SJSA1 (cell line): ENCODE results near the gene SMG5. TPM values are rescaled to one million over a fixed set of nuclear protein-coding genes. Genes with fewer than 3 reads are reported as not detected.
A peak's percentile ranks its signal among the peaks of the same experiment; 100 is the strongest.

Experiments
- DNase-seq, 2 experiments: peaks; one replicate each; pipeline ENCODE4 v3.0.0-alpha.2; 2015 to 2020; ENCODE audit warnings: low spot score in 2 of 2, low read depth in 1 of 2
- H3K27ac ChIP-seq: fragments of 250-450 bp; sonication (Bioruptor Pico); 2 replicates; pipeline ENCODE4 v1.5.1; 2020; ENCODE audit warnings: mild to moderate bottlenecking, moderate library complexity
- H3K27me3 ChIP-seq: fragments of 250-450 bp; sonication (Bioruptor Pico); replicated peaks from 2 replicates; pipeline ENCODE4 v1.5.1; 2020; ENCODE audit warnings: mild to moderate bottlenecking, moderate library complexity
- H3K36me3 ChIP-seq: fragments of 250-450 bp; sonication (Bioruptor Pico); 2 replicates; pipeline ENCODE4 v1.5.1; 2020; ENCODE audit warnings: mild to moderate bottlenecking
- H3K4me1 ChIP-seq: fragments of 250-450 bp; sonication (Bioruptor Pico); replicated peaks from 2 replicates; pipeline ENCODE4 v1.6.1; 2021; ENCODE audit warnings: mild to moderate bottlenecking
- H3K4me3 ChIP-seq: fragments of 250-450 bp; sonication (Bioruptor Pico); 2 replicates; pipeline ENCODE4 v1.5.1; 2020; ENCODE audit warnings: mild to moderate bottlenecking
- H3K9me3 ChIP-seq: fragments of 250-450 bp; sonication (Bioruptor Pico); replicated peaks from 2 replicates; pipeline ENCODE4 v1.5.1; 2020; ENCODE audit warnings: mild to moderate bottlenecking
- total RNA-seq: library from RNA; depleted of rRNA; stranded (reverse); fragments of >200 nt; shearing (Covaris generic); gene quantifications from 2 replicates; pipeline ENCODE4 v1.2.3, GENCODE V29; 2014

SMG5 gene
- total RNA-seq, 1 experiment from 2014 or later: 68.2 TPM

DNA sequence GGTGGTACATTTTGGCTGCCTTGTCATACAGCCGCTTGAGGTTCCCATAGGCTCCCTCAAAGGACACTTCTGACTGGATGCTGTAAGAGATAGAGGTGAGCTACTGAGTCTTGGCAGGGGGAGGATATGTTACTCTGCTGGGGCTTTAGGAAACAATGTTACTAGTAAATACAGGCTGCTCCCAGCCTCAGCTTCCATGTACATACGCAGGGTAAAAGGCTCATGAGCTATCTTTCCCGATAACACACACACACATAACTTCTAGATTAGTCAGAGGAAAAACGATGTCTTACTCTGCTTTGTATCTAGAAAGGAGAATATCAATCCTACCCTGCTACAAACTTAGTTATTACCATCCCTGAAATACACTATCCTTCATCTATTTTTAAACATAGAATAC, 14.3 kb downstream of the SMG5 start:
- H3K27me3 ChIP-seq: no peaks in the 10 kb centered on the region
- peaks cover 6% of the 10 kb centered on the region for H3K4me1 ChIP-seq
- no peak overlapping the region for H3K4me3 ChIP-seq
- peaks cover 90% of the 10 kb centered on the region for H3K36me3 ChIP-seq
- no peaks in the 10 kb centered on the region for H3K9me3 ChIP-seq
- H3K27ac ChIP-seq: no peak overlapping the region
- DNase-seq: no peak

DNA sequence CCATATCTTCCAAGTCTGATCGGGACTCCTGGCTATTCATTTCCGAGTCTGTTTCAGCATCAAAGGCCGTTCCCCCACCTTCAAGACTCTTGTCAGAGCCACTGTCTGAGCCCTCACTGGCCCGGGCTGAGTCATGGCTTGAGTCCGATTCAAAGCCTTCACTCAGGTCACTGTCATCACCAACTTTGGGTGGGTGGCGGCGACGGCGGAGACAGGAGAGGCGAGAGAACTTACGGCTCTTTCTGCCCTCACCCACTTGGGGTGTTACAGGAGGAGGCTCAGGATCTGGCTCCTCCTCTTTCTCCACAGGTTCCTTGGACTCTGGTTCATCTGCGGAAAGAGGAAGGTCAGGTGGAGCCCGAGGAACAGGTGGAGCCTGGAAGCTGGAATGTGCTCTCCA, 16.6 kb downstream of the SMG5 start:
- Histone ChIP-seq H3K4me1 (peaks cover 18% of the 10 kb centered on the region), H3K27ac (no peak overlapping the region), H3K27me3 (no peaks in the 10 kb centered on the region), H3K36me3 (peaks cover 92% of the 10 kb centered on the region), H3K9me3 (no peaks in the 10 kb centered on the region), H3K4me3 (no peak overlapping the region)
- DNase-seq: no peak

DNA sequence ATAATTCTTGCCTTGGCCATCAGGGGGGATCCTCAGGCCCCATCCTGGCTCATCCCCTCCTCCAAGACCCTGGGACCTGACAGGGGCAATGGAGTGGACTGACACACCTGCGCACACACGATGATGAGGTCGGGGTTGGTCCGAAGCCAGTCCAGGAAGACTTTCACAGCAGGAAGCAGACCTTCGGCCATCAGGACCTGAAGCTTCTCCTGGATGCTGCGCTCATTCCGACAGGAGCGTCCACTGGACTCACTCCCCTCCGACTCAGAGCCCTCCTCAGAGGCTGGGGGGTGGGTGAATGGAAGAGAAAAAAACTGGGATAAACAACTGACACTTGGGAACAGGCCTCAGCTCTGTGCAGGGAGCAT, 19.4 kb downstream of the SMG5 start:
- Histone ChIP-seq H3K4me1 (peaks cover 18% of the 10 kb centered on the region), H3K36me3 (peaks cover 94% of the 10 kb centered on the region), H3K9me3 (no peaks in the 10 kb centered on the region), H3K4me3 (no peak overlapping the region), H3K27me3 (no peaks in the 10 kb centered on the region), H3K27ac (0 out of 2 replicates have a peak overlapping the region, but pooled peaks have one; percentile 33)
- no peak for DNase-seq

DNA sequence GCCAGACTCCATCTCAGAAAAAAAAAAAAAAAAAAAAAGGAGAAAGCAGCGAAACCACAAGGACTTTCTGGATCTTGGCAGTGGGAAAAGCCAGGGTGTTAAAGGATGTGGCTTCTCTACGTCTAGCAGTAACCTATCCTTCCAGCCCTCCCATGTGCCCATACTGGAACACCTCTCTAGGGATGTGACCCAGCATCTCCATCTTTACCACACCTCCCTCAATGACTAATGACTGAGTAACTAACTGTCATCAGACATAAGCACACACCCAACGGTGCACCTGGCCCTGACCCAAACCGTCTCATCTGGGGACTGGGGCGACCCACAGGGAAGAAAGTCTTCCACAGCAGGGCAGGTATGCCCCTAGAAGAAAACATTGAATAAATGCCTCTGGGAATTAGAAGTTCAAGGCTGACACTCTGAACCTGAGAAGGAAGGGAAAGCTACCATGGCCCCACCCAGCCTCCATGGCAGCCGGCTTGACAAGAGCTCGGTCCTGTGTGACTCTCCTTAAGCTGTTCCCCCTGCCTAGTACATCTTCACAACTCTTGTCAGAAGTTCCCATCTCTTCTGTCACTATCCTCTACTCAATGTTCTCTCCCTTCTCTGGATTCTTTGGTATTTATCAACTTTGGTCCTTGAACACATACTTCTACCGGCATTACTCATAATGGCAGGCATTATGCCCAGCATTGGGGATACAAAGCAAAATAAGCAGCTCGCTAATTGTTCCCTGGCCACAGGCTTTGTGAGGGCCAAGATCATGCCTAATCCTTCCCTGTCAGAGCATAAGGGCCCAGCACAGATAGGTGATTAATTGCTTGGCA, 20.0 kb downstream of the SMG5 start:
- DNase-seq: peak in 1 of 2 experiments; percentile 45
- Histone ChIP-seq H3K4me1 (peaks cover 18% of the 10 kb centered on the region), H3K27me3 (no peaks in the 10 kb centered on the region), H3K27ac (peak overlapping the region; percentile 33), H3K36me3 (peaks cover 94% of the 10 kb centered on the region), H3K9me3 (no peaks in the 10 kb centered on the region), H3K4me3 (no peak overlapping the region)

DNA sequence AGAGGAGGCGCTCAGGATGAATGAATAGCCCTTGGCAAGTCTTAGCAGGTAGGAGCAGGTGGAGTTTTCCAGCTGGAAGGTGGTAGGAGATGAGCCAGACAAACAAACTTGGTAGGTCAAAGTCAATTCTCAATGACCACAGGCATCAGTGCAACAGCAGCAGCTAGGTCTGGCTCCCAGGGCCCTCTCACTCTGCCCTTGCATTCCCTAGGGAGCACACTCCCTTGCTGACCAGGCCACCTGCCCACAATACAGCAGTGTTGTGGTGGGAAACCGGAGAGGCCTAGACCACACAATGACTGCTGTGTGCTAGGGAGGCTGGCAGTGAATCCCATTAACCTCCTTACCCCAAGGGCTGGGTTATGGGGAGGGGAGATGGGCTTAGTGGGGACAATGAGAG, 21.7 kb downstream of the SMG5 start:
- H3K9me3 ChIP-seq: no peaks in the 10 kb centered on the region
- no peak overlapping the region for H3K27ac ChIP-seq
- no peaks in the 10 kb centered on the region for H3K27me3 ChIP-seq
- no peak overlapping the region for H3K4me3 ChIP-seq
- peaks cover 18% of the 10 kb centered on the region for H3K4me1 ChIP-seq
- H3K36me3 ChIP-seq: peaks cover 92% of the 10 kb centered on the region
- no peak for DNase-seq

DNA sequence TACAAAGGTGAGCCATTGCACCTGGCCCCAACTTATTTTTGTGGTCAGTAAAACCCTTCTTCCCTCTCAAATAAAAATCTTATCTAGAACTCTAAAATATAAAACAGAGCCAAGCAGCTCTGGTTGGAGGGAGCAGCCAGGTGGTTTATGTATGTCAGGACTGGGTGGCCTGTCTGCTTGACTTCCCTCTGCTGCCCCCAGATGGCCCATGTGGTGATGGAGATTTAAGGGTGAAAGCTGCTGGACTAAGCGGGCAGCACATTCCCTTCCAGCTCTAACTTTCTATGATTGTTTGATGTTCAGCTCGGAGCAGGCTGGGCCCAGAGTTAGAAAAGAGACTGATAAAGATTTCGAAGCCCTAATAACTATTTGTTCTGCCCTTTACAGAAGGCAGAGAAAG, 22.8 kb downstream of the SMG5 start:
- DNase-seq: no peak
- peaks cover 92% of the 10 kb centered on the region for H3K36me3 ChIP-seq

DNA sequence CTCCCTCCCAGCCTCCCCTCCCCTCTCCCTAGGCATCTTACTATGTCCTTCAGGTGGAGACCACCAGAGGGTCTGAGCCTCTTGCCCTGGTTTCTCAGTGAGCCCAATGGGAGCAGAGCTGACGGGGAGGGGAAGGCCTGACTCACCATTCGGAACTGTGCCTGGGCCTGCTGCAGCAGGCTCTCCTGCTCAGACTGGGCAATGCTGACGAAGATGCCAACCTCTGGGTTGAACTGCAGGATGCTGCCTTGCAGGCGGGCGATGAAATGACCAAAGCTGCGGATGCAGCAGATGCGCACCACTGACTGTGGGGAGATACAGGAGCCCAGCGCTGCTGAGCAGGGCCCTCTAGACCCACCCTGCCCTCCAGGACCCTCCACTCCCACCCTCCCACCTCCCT, 23.8 kb downstream of the SMG5 start:
- no peak overlapping the region for H3K4me3 ChIP-seq
- H3K4me1 ChIP-seq: peaks cover 18% of the 10 kb centered on the region
- no peak overlapping the region for H3K27ac ChIP-seq
- H3K36me3 ChIP-seq: peaks cover 94% of the 10 kb centered on the region
- H3K27me3 ChIP-seq: no peaks in the 10 kb centered on the region
- no peaks in the 10 kb centered on the region for H3K9me3 ChIP-seq
- DNase-seq: no peak

More for the DNA sequence above, 22.8 kb downstream of the SMG5 start:
- Histone ChIP-seq H3K4me3 (no peak overlapping the region), H3K4me1 (peaks cover 18% of the 10 kb centered on the region), H3K9me3 (no peaks in the 10 kb centered on the region), H3K27me3 (no peaks in the 10 kb centered on the region), H3K27ac (no peak overlapping the region)

DNA sequence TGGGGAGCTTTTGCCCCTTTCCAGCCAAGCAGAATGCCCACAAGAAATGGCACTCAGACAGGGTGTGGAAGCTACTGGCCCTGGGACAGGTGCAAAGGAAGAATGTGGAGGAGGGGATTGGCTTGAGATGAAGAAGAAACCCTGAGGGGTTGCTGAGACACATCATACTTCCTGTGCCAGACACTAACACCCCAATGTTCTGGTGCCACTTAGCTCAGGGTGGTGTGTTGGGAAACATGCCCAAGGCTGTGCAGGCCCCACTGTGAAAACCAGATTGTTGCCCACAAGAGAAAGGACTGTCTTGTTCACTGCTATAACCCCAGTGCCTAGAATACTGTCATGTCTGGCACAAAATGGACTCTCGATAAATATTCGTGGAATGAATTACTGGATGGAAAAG, 24.9 kb downstream of the SMG5 start:
- DNase-seq: no peak

DNA sequence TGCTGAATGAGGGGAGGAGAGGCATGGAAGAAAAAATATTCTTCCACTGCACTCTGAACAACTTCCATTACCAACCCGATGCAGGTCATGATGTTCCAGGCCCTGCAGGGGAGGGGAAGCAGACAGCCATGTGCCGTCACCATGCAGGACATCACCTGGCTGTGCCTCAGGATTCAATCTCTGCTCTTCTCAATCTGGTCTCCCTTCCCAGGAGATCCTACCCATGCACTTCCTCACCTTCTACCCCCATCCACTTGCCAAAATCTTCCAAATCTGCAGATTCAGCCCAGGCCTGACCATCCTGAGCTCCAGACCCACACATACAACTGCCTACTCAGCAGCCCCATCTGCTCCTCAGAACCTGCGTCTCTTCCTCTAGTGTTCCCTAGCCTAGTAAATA, 29.0 kb downstream of the SMG5 start:
- Histone ChIP-seq H3K4me1 (no peaks in the 10 kb centered on the region), H3K36me3 (peaks cover 90% of the 10 kb centered on the region), H3K27me3 (no peaks in the 10 kb centered on the region)

More for the DNA sequence above, 24.9 kb downstream of the SMG5 start:
- peaks cover 7% of the 10 kb centered on the region for H3K4me1 ChIP-seq
- H3K4me3 ChIP-seq: no peak overlapping the region
- peaks cover 94% of the 10 kb centered on the region for H3K36me3 ChIP-seq
- H3K9me3 ChIP-seq: no peaks in the 10 kb centered on the region
- H3K27me3 ChIP-seq: no peaks in the 10 kb centered on the region
- no peak overlapping the region for H3K27ac ChIP-seq

DNA sequence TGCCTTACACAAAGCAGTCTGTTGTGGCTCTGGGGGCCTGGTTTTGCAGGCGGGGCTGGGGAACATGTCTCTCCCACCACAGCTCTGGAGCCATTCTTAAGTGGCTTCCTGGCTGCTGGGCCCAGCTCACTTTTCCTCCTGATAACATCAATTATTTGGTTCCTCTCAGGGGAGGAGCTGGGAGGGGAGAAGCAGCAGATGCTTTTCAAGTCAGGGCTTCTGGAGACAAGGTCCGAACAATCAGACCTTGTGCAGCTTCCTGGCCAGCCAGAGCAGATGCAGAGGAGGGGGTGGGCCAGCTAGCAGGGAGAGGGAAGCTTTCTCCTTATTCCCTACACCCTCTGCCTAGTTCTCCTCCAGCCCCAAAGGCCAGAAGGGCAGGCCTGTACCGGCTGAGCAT, 31.1 kb downstream of the SMG5 start:
- H3K4me3 ChIP-seq: no peak overlapping the region
- no peak for DNase-seq
- peaks cover 71% of the 10 kb centered on the region for H3K36me3 ChIP-seq
- no peak overlapping the region for H3K27ac ChIP-seq
- H3K4me1 ChIP-seq: no peaks in the 10 kb centered on the region
- H3K27me3 ChIP-seq: peaks cover 1% of the 10 kb centered on the region; the same call in 1 of the 2 replicates
- no peaks in the 10 kb centered on the region for H3K9me3 ChIP-seq

More for the DNA sequence above, 29.0 kb downstream of the SMG5 start:
- no peak overlapping the region for H3K4me3 ChIP-seq
- no peak for DNase-seq
- no peak overlapping the region for H3K27ac ChIP-seq
- no peaks in the 10 kb centered on the region for H3K9me3 ChIP-seq

DNA sequence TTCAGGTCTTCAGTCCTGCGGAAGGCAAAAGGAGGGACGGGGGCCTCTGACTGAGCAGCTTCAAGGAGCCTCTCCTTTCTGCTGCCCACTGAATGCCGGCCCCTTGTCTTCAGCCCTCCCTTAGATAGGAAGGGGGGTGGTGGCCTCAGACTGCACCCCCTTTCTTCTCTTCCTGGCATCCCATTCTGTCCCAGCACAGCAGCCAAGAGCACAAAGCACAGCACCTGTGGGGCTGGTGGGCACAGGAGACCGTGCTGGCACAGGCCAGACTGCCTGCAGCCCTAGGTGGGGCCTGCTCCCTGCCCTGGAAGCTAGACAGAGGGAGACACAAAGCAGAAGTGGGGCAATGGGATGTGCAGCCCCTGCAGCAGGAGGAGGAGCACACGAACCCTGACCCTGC, 33.0 kb downstream of the SMG5 start:
- Histone ChIP-seq H3K27me3 (peaks cover 18% of the 10 kb centered on the region), H3K4me1 (peaks cover 8% of the 10 kb centered on the region), H3K27ac (no peak overlapping the region), H3K9me3 (no peaks in the 10 kb centered on the region), H3K4me3 (no peak overlapping the region), H3K36me3 (peaks cover 56% of the 10 kb centered on the region)
- no peak for DNase-seq

DNA sequence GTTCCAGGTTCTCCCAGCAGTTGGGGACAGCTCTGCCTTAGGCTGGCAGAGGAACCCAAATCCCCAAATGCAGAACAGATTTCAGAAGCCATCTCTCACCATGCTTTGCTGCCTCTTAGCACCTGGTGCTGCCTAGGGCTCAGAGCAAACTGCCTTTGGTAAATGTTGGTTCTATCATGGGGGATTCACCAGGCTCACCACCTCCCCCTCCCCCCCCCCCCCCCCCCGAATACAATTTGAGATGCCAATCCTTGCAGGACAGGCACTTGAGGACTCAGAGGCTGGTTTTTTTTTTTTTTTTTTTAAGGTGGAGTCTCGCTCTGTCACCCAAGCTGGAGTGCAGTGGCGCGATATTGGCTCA, 34.3 kb downstream of the SMG5 start:
- no peak overlapping the region for H3K4me3 ChIP-seq
- H3K27me3 ChIP-seq: peaks cover 18% of the 10 kb centered on the region
- DNase-seq: no peak
- H3K4me1 ChIP-seq: peaks cover 8% of the 10 kb centered on the region
- no peaks in the 10 kb centered on the region for H3K9me3 ChIP-seq
- H3K27ac ChIP-seq: no peak overlapping the region
- peaks cover 43% of the 10 kb centered on the region for H3K36me3 ChIP-seq

DNA sequence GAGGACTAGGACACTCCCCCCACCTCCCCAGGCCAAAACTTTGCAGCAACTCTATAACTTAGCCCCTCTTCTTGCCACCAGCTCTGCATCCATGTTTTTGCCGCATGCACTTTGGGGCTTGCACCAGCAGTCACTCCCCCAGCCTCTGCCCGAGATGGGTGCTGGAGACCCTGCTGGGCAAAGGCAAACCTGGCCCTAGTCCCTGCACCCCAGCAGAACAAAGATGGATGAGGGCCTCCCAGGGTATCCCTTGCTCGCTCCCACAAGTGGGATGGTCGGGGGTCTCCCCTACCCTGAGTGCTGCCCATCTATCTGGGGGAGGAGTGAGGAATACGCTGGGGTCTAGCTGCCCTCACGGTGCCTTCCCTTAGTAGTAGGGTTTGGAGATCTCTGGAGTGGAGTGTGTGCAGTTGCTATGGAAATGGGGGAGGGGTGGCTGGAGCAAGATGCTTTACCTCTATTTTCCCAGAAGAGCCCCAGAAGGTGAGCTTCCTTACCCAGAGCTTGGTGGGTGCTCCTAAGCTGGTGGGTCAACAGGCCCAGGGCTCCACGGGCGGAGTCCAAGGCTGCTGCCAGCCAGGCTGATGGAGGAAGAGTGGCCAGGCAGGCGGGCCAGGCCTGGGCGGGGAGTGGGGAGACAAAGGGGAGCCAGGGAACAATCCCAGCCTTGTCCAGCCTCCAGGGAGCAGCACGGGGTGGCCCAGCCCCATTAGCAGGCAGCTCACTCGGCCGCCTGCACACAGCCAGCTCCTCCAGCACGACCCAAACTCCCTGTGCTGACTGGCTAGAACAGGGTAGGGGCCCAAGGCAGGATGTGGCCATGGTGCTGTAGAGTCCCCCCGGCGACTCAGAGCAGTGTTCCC, 34.9 kb downstream of the SMG5 start, which contains the start of gene PAQR6:
Gene PAQR6, minus strand, starts transcription at position 597 of the 863 bp plus-strand sequence. CDS start 1,325 bp downstream, outside the sequence.
- no peaks in the 10 kb centered on the region for H3K9me3 ChIP-seq
- no peak for DNase-seq
- H3K4me1 ChIP-seq: peaks cover 8% of the 10 kb centered on the region
- no peak within 1 kb of the TSS for H3K27ac ChIP-seq
- H3K4me3 ChIP-seq: no peak within 1 kb of the TSS
- H3K27me3 ChIP-seq: peaks cover 18% of the 10 kb centered on the region
- peaks cover 37% of the 10 kb centered on the region for H3K36me3 ChIP-seq
